ENCODE data around the gene NNT. TPM values are rescaled to one million over a fixed set of nuclear protein-coding genes. Genes with fewer than 3 reads are reported as not detected.

The NNT gene
- total RNA-seq, 1 donor from 2014 or later, result 80.4 TPM

DNA sequence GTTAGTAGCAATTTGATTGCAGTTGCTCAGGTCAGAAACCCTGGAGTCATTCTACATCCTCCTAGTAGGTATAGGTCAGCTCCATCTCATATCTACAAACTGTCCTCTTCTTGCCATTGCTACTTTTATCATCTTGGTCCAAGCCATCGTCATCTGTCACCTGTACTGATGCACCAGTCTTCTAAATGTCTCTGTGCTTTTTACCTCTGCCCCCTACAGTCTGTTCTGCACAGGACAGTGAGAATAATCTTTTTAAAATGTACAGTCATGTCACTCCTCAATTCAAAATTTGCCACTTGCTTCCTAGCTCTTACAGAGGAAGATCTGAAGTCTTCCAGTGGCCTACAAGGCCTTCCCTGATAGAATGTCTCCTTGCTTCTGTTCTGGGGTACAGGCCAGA is 6.8 kb downstream of the NNT start:
- H3K9me3 Mint-ChIP-seq, result peaks cover 4% of the 10 kb centered on the region
- peaks cover 37% of the 10 kb centered on the region for H3K36me3 Mint-ChIP-seq
- no peak overlapping the region for H3K4me3 Mint-ChIP-seq
- no peaks in the 10 kb centered on the region for H3K27me3 Mint-ChIP-seq
- peaks cover 6% of the 10 kb centered on the region for H3K4me1 Mint-ChIP-seq (ENCODE audit: unreplicated experiment)
- DNase-seq (ENCODE audit: extremely low spot score, unreplicated experiment), result no peak
- H3K27ac Mint-ChIP-seq, result no peak overlapping the region
- peak; percentile 46 for TF ChIP-seq CTCF (conservative IDR thresholded peaks at IDR 0.05)

DNA sequence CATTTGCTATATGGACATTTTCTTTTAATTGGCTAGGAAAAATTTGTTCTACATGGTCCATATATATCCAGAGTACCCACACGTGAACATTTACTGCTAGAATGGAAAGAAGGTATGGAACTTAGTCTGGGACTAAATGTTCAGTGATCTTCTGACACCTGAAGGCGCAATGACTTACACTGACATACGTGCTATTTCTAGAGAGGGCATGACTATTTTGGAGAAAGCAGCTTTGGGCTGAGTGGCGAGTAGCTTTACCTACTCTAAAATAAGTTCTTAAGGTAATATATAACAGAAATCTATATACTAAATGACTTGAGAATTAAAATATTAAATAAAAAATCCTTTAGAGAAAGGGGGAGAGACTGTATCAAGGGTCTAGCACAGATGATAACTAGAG is 10.4 kb downstream of the NNT start:
- H3K4me1 Mint-ChIP-seq (ENCODE audit: unreplicated experiment), result no peaks in the 10 kb centered on the region
- no peaks in the 10 kb centered on the region for H3K27me3 Mint-ChIP-seq
- no peak for DNase-seq (ENCODE audit: extremely low spot score, unreplicated experiment)
- H3K27ac Mint-ChIP-seq, result no peak overlapping the region
- H3K36me3 Mint-ChIP-seq, result peaks cover 24% of the 10 kb centered on the region
- no peak overlapping the region for H3K4me3 Mint-ChIP-seq
- TF ChIP-seq CTCF (conservative IDR thresholded peaks at IDR 0.05), result no peak
- no peaks in the 10 kb centered on the region for H3K9me3 Mint-ChIP-seq

- Mint-ChIP-seq H3K4me3 (no peak overlapping the region), H3K27ac (no peak overlapping the region), H3K36me3 (peaks cover 18% of the 10 kb centered on the region), H3K4me1 (ENCODE audit: unreplicated experiment) (no peaks in the 10 kb centered on the region), H3K27me3 (no peaks in the 10 kb centered on the region), H3K9me3 (no peaks in the 10 kb centered on the region)
- TF ChIP-seq CTCF (conservative IDR thresholded peaks at IDR 0.05), result no peak
- no peak for DNase-seq (ENCODE audit: extremely low spot score, unreplicated experiment)
These were observed 12.6 kb downstream of the NNT start for GRCh38 chr5:43615445-43616184.

- H3K9me3 Mint-ChIP-seq, result no peaks in the 10 kb centered on the region
- no peak for TF ChIP-seq CTCF (conservative IDR thresholded peaks at IDR 0.05)
- no peak for DNase-seq (ENCODE audit: extremely low spot score, unreplicated experiment)
- H3K4me3 Mint-ChIP-seq, result no peak overlapping the region
- no peaks in the 10 kb centered on the region for H3K27me3 Mint-ChIP-seq
- no peak overlapping the region for H3K27ac Mint-ChIP-seq
- H3K4me1 Mint-ChIP-seq (ENCODE audit: unreplicated experiment), result no peaks in the 10 kb centered on the region
- peaks cover 19% of the 10 kb centered on the region for H3K36me3 Mint-ChIP-seq
These were observed 13.6 kb downstream of the NNT start for GRCh38 chr5:43616535-43616934.

- DNase-seq (ENCODE audit: extremely low spot score, unreplicated experiment), result no peak
- Mint-ChIP-seq H3K27ac (no peak overlapping the region), H3K27me3 (no peaks in the 10 kb centered on the region), H3K4me1 (ENCODE audit: unreplicated experiment) (peaks cover 6% of the 10 kb centered on the region), H3K4me3 (no peak overlapping the region), H3K36me3 (peaks cover 15% of the 10 kb centered on the region), H3K9me3 (no peaks in the 10 kb centered on the region)
- TF ChIP-seq CTCF (conservative IDR thresholded peaks at IDR 0.05), result no peak
These were observed 16.4 kb downstream of the NNT start for GRCh38 chr5:43619380-43619779.

All from type B pancreatic cell (in vitro differentiated cells).